OCI-LY7 (cell line): Measurements from ENCODE around the gene KCNQ1. TPM values are rescaled to one million over a fixed set of nuclear protein-coding genes. Genes with fewer than 3 reads are reported as not detected.

Experiments
- BruUV-seq: library from RNA; stranded (reverse); fragments of 400-500 nt; replicated peaks from 2 replicates; lab custom pipeline; 2021; lab: Mats Ljungman, UMichigan
- CTCF ChIA-PET: fragments of 300-600 bp; sonication (Branson Sonifier 250); formaldehyde crosslinking; loops from one replicate; lab custom pipeline; 2022; ENCODE audit warnings: antibody characterized with exemption; ENCODE audit not compliant: unreplicated experiment; lab: Charles Lee
- POLR2A ChIA-PET: fragments of 300-600 bp; sonication (Branson Sonifier 250); formaldehyde crosslinking; loops from one replicate; lab custom pipeline; 2022; ENCODE audit warnings: antibody characterized with exemption; lab: Charles Lee
- DNase-seq: peaks from one replicate; pipeline ENCODE4 v3.0.0-alpha.2; 2015; ENCODE audit warnings: low spot score
- H2AFZ ChIP-seq: fragments of 200-600 bp; sonication (generic), shearing (Covaris generic); 2 replicates; pipeline ENCODE4 v1.6.1; 2014; ENCODE audit warnings: mild to moderate bottlenecking, antibody characterized with exemption, low read length, moderate library complexity
- H3K27ac ChIP-seq: fragments of 200-600 bp; sonication (generic); 2 replicates; pipeline ENCODE4 v1.5.1; 2014; ENCODE audit warnings: mixed run types, low read depth, mild to moderate bottlenecking, moderate library complexity, low read length, inconsistent platforms; ENCODE audit not compliant: poor library complexity, severe bottlenecking
- H3K36me3 ChIP-seq: fragments of 200-600 bp; sonication (generic); 2 replicates; pipeline ENCODE4 v1.6.1; 2014; ENCODE audit warnings: mild to moderate bottlenecking, antibody characterized with exemption, low read length, moderate library complexity, mixed read lengths; ENCODE audit not compliant: insufficient read depth
- H3K4me1 ChIP-seq: fragments of 200-600 bp; sonication (generic); 2 replicates; pipeline ENCODE4 v1.5.1; 2014; ENCODE audit warnings: mild to moderate bottlenecking, low read length; ENCODE audit not compliant: insufficient read depth, poor library complexity, severe bottlenecking
- H3K4me2 ChIP-seq: fragments of 200-600 bp; sonication (generic); 2 replicates; pipeline ENCODE4 v1.6.1; 2014; ENCODE audit warnings: mild to moderate bottlenecking, low read length
- H3K4me3 ChIP-seq: fragments of 200-600 bp; sonication (generic); 2 replicates; pipeline ENCODE4 v1.5.1; 2014; ENCODE audit warnings: mild to moderate bottlenecking, low read depth, low read length; ENCODE audit not compliant: poor library complexity, severe bottlenecking
- H3K79me2 ChIP-seq: fragments of 200-600 bp; sonication (generic); 2 replicates; pipeline ENCODE4 v1.6.1; 2016; ENCODE audit warnings: low read depth, mild to moderate bottlenecking, low read length, moderate library complexity, mixed read lengths; ENCODE audit not compliant: insufficient read depth
- H3K9me2 ChIP-seq: fragments of 200-600 bp; sonication (generic); 2 replicates; pipeline ENCODE4 v1.6.1; 2016; ENCODE audit warnings: mild to moderate bottlenecking, low read length, mixed read lengths; ENCODE audit not compliant: insufficient read depth
- H3K9me3 ChIP-seq: fragments of 200-600 bp; sonication (generic); 2 replicates; pipeline ENCODE4 v1.6.1; 2014; ENCODE audit warnings: mild to moderate bottlenecking, mixed run types, low read length, mixed read lengths
- H4K20me1 ChIP-seq: fragments of 200-600 bp; sonication (generic); 2 replicates; pipeline ENCODE4 v1.6.1; 2014; ENCODE audit warnings: mild to moderate bottlenecking, antibody characterized with exemption, low read length, moderate library complexity, mixed read lengths; ENCODE audit not compliant: insufficient read depth
- CTCF ChIP-seq: fragments of 200-600 bp; sonication (generic); conservative IDR thresholded peaks from 2 replicates; pipeline ENCODE4 v1.5.1; 2014; ENCODE audit warnings: mild to moderate bottlenecking, antibody characterized with exemption, low read length, moderate library complexity, mixed read lengths
- EZH2phosphoT487 ChIP-seq: fragments of 200-600 bp; sonication (generic); IDR thresholded peaks from 2 replicates; pipeline ENCODE4 v1.6.1; 2018; ENCODE audit warnings: low read depth, borderline replicate concordance, mild to moderate bottlenecking, mixed run types, antibody characterized with exemption, low read length, moderate library complexity, mixed read lengths
- intact Hi-C: fragments of 100-400 bp; cut with micrococcal nuclease; formaldehyde crosslinking; loops from one replicate; pipeline ENCODE4 v1.10.0; 2022; ENCODE audit not compliant: unreplicated experiment
- total RNA-seq, 2 experiments: library from RNA; depleted of rRNA in 1 of 2; stranded (reverse); fragments of >200 nt in 1 of 2; shearing (Covaris generic) in 1 of 2; gene quantifications; 2 replicates each; pipeline ENCODE4 v1.2.3, GENCODE V29; 2014 to 2022

KCNQ1 gene
- total RNA-seq, 2 experiments from 2014 or later = 0.22 to 1.3 TPM

- POLR2A ChIA-PET = no interaction called here
- intact Hi-C loops = no loop called here
These were observed 118.0 kb downstream of the KCNQ1 start for GRCh38 chr11:2562890-2563212.

GRCh38 chr11:2563213-2564007 is 118.6 kb downstream of the KCNQ1 start:
- no peak overlapping the region for H3K27ac ChIP-seq
- H2AFZ ChIP-seq = no peak overlapping the region
- no peaks in the 10 kb centered on the region for H3K79me2 ChIP-seq
- POLR2A ChIA-PET = no interaction called here
- TF ChIP-seq CTCF (no peak), EZH2phosphoT487 (no peak)
- intact Hi-C loops = no loop called here
- no peaks in the 10 kb centered on the region for H3K9me3 ChIP-seq
- H3K4me3 ChIP-seq = no peak overlapping the region
- H4K20me1 ChIP-seq = no peaks in the 10 kb centered on the region
- no peak for DNase-seq
- CTCF ChIA-PET = no interaction called here
- no peak overlapping the region for H3K4me2 ChIP-seq
- H3K9me2 ChIP-seq = no peaks in the 10 kb centered on the region
- BruUV-seq = no TSS peak
- H3K4me1 ChIP-seq = no peaks in the 10 kb centered on the region
- no peaks in the 10 kb centered on the region for H3K36me3 ChIP-seq

More at GRCh38 chr11:2562890-2563212, 118.0 kb downstream of the KCNQ1 start:
- DNase-seq = no peak
- Histone ChIP-seq H3K4me3 (no peak overlapping the region), H2AFZ (no peak overlapping the region), H3K4me1 (no peaks in the 10 kb centered on the region), H3K79me2 (no peaks in the 10 kb centered on the region), H4K20me1 (no peaks in the 10 kb centered on the region), H3K9me3 (no peaks in the 10 kb centered on the region), H3K4me2 (no peak overlapping the region), H3K36me3 (no peaks in the 10 kb centered on the region), H3K27ac (no peak overlapping the region), H3K9me2 (no peaks in the 10 kb centered on the region)
- BruUV-seq = no TSS peak
- CTCF ChIA-PET = no interaction called here
- TF ChIP-seq EZH2phosphoT487 (no peak), CTCF (no peak)

DNA sequence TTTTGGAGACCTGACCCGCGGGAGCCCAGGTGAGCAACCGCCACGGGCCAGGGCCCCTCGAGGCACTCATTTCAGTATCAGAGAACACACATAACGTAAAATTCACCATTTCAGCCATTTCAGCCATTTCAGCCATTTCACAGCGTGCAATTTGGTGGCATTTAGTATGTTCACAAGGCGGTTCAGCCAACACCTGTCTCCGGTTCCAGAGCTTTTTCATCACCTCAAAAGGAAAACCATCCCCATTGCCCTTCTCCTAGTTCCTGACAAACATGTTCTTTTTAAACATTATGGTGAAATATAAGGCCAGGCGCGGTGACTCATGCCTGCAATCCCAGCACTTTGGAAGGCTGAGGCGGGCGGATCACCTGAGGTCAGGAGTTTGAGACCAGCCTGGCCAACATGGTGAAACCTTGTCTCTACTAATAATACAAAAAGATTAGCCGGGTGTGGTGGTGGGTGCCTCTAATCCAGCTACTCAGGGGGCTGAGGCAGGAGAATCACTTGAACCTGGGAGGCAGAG is 119.3 kb downstream of the KCNQ1 start:
- H3K27ac ChIP-seq = no peak overlapping the region
- POLR2A ChIA-PET = no interaction called here
- no peaks in the 10 kb centered on the region for H3K9me3 ChIP-seq
- H3K79me2 ChIP-seq = no peaks in the 10 kb centered on the region
- H2AFZ ChIP-seq = no peak overlapping the region
- H3K4me1 ChIP-seq = no peaks in the 10 kb centered on the region
- no peaks in the 10 kb centered on the region for H3K36me3 ChIP-seq
- no peak overlapping the region for H3K4me2 ChIP-seq
- no peak for DNase-seq
- no peaks in the 10 kb centered on the region for H3K9me2 ChIP-seq
- BruUV-seq = no TSS peak
- no peak overlapping the region for H3K4me3 ChIP-seq
- CTCF ChIA-PET = no interaction called here
- no peaks in the 10 kb centered on the region for H4K20me1 ChIP-seq
- intact Hi-C loops = no loop called here
- TF ChIP-seq CTCF (no peak), EZH2phosphoT487 (no peak)
